Urinary bladder (tissue), 4 donors: ENCODE measurements around the gene NR6A1. TPM values are rescaled to one million over a fixed set of nuclear protein-coding genes. Genes with fewer than 3 reads are reported as not detected.

Source experiments
- DNase-seq: peaks from one replicate; pipeline ENCODE4 v3.0.0-alpha.2; 2015; ENCODE audit errors: extremely low spot score
- H3K27ac ChIP-seq: one replicate; pipeline ENCODE4 v1.5.1; 2013; ENCODE audit warnings: low read depth, mild to moderate bottlenecking, moderate library complexity
- H3K36me3 ChIP-seq: one replicate; pipeline ENCODE4 v1.6.1; 2013; ENCODE audit warnings: mild to moderate bottlenecking, moderate library complexity; ENCODE audit not compliant: insufficient read depth
- H3K4me1 ChIP-seq: one replicate; pipeline ENCODE4 v1.6.1; 2013; ENCODE audit warnings: mild to moderate bottlenecking, moderate library complexity; ENCODE audit not compliant: insufficient read depth
- H3K4me3 ChIP-seq: one replicate; pipeline ENCODE4 v1.5.1; 2013; ENCODE audit warnings: low read depth, low read length
- WGBS: extraction: QIAGEN DNeasy Blood & Tissue Kit; methylation state at CpG from one replicate; pipeline ENCODE4 v1.1.7; 2013; 5-methylcytosine and 5-hydroxymethylcytosine counted together
- polyA plus RNA-seq: library from polyadenylated mRNA; stranded (reverse); fragments of 200-250 nt; gene quantifications from one replicate; pipeline ENCODE4 v1.2.3, GENCODE V29; 2013
- total RNA-seq: library from RNA; depleted of rRNA; stranded (reverse); fragments of >200 nt; gene quantifications from one replicate; pipeline ENCODE4 v1.2.3, GENCODE V29; 2014
- donor health status: healthy with polysubstance abuse.
- donor health status: healthy.

NR6A1 gene
- total and polyA plus RNA-seq, 2 donors = 0.29 to 1.4 TPM

GRCh38 chr9:124491049-124491975, 279.8 kb downstream of the NR6A1 start:
- H3K4me3 ChIP-seq = no peak overlapping the region
- H3K4me1 ChIP-seq = no peaks in the 10 kb centered on the region
- H3K27ac ChIP-seq = no peak overlapping the region
- no peaks in the 10 kb centered on the region for H3K36me3 ChIP-seq
- no peak for DNase-seq
- 85% methylated on average over 32 of the region's 32 CpGs for WGBS

DNA sequence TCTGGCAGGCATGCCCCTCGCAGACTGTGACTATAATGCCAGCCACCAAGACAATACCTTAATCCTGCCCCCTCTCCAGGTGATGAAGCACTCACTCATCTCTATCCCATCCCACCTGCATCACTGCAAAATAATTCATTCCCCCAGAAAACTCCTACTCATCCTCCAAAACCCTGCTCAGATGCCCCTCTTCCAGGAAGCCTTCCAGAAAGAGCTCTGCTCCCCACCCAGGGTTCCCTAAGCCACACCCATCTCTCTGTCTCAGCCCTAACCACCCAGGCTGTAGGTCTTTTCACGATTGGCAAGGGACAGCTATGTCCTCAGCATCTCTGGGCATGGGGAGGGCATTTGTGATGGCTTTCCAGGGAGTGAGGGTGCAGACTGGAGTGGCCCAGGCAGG, 281.1 kb downstream of the NR6A1 start:
- 85% methylated on average over 2 of the region's 2 CpGs for WGBS
- DNase-seq = no peak
- no peaks in the 10 kb centered on the region for H3K4me1 ChIP-seq
- no peak overlapping the region for H3K27ac ChIP-seq
- no peaks in the 10 kb centered on the region for H3K36me3 ChIP-seq
- no peak overlapping the region for H3K4me3 ChIP-seq

GRCh38 chr9:124489222-124489621, 281.9 kb downstream of the NR6A1 start:
- no peaks in the 10 kb centered on the region for H3K4me1 ChIP-seq
- 62% methylated on average over 13 of the region's 13 CpGs for WGBS
- no peaks in the 10 kb centered on the region for H3K36me3 ChIP-seq
- H3K27ac ChIP-seq = no peak overlapping the region
- H3K4me3 ChIP-seq = no peak overlapping the region
- DNase-seq = no peak

DNA sequence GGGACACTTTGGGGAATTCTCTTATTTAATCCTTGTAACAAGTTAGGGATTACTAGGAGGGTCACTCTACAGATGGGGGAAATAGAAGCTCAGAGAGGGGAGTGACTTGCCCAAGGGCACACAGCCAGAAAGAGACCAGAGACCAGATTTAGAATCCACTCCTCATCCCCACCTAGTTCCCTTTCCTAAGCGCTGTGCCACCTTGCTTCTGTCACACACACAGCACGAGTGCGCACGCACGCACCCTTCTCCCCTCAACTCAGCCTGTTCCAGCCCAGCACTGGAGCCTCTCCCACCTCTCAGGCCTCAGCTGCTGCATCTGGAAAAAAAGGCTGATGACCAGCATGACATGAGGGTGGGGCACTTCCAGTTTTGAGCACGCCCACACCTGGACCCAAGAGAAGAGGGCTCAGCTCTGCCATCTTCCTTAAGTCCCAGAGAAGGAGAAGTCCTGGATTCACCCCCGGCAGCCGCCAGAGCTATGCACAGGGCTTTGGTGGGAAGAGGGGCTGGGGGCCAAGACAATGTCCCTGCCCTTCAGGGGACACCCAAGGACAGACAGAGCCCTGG, 282.4 kb downstream of the NR6A1 start:
- Histone ChIP-seq H3K4me1 (no peaks in the 10 kb centered on the region), H3K36me3 (no peaks in the 10 kb centered on the region), H3K27ac (no peak overlapping the region), H3K4me3 (no peak overlapping the region)
- 88% methylated on average over 8 of the region's 8 CpGs for WGBS
- DNase-seq = no peak

- no peak for DNase-seq
- Histone ChIP-seq H3K4me1 (no peaks in the 10 kb centered on the region), H3K36me3 (no peaks in the 10 kb centered on the region), H3K27ac (no peak overlapping the region), H3K4me3 (no peak overlapping the region)
- 32% methylated on average over 40 of the region's 40 CpGs for WGBS
Measured at GRCh38 chr9:124487260-124488182, 283.6 kb downstream of the NR6A1 start.

DNA sequence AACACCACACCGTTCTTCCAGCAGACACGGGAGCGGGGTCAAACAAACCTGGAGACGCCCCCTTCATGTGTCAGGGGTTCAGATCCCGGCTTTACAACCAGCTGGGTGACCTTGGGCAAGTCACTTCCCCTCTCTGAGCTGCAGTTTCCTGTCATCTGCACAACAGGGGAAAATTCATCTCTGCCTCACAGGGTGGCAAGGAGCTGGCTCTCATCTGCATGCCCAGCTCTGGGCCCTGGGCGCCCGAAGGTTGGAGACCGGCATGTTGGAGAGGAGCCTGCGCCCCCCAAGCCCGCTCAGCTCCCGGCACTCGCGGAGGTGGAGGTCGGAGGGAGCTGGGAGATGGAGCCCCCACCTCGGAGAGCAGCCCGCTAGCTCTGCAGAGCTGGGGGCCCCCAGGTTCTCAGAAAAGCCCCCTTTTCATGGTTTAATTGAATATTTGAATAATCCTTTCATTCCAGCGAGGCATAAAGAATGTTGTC, 284.3 kb downstream of the NR6A1 start:
- H3K4me3 ChIP-seq = no peak overlapping the region
- H3K27ac ChIP-seq = no peak overlapping the region
- H3K36me3 ChIP-seq = no peaks in the 10 kb centered on the region
- no peaks in the 10 kb centered on the region for H3K4me1 ChIP-seq
- WGBS = 52% methylated on average over 17 of the region's 17 CpGs
- no peak for DNase-seq

DNA sequence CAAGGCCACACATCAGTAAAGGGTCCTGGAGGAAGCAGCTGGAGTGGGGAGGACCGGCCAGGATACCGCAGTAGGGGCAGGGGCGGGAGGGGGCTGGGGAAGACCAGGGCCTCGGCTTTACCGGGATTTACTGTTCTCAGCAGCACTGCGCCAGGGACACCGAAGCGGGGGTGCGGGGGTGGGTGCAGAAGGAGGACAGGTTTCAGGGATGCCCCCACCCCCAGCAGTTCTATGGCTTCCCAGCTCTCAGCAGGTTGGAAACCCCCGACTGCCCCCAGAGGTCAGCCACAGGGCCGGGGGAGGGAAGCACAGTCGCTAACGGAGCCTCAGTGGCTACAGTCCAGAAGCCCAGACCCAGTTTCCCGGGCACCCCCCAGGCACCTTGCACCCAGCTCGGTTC, 285.2 kb downstream of the NR6A1 start:
- Histone ChIP-seq H3K27ac (no peak overlapping the region), H3K36me3 (no peaks in the 10 kb centered on the region), H3K4me1 (no peaks in the 10 kb centered on the region), H3K4me3 (no peak overlapping the region)
- no peak for DNase-seq
- 50% methylated on average over 15 of the region's 15 CpGs for WGBS

DNA sequence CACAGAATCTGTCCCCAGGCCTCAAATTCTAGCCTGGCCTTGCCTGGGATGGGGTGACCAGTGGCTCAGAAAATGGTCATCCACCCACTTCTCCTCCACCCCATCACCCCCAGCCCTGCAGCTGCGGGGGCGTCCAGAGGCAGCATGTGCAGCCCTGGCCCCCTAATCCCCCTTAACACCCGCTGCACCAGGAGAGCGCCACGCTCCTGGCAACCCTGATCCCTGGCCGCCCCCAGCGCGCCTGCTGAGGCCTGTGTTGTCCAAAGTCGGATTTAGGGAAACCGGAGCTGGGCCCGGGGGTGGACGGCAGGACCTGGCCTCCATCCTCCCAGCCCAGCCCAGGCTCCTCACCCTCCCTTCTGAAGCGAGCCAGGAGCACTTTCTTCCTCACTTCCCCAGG, 285.9 kb downstream of the NR6A1 start:
- no peaks in the 10 kb centered on the region for H3K4me1 ChIP-seq
- no peak for DNase-seq
- 59% methylated on average over 13 of the region's 13 CpGs for WGBS
- no peak overlapping the region for H3K4me3 ChIP-seq
- no peaks in the 10 kb centered on the region for H3K36me3 ChIP-seq
- no peak overlapping the region for H3K27ac ChIP-seq

GRCh38 chr9:124483481-124483880, 287.6 kb downstream of the NR6A1 start:
- no peaks in the 10 kb centered on the region for H3K4me1 ChIP-seq
- H3K4me3 ChIP-seq = no peak overlapping the region
- DNase-seq = no peak
- 95% methylated on average over 9 of the region's 9 CpGs for WGBS
- no peak overlapping the region for H3K27ac ChIP-seq
- no peaks in the 10 kb centered on the region for H3K36me3 ChIP-seq

DNA sequence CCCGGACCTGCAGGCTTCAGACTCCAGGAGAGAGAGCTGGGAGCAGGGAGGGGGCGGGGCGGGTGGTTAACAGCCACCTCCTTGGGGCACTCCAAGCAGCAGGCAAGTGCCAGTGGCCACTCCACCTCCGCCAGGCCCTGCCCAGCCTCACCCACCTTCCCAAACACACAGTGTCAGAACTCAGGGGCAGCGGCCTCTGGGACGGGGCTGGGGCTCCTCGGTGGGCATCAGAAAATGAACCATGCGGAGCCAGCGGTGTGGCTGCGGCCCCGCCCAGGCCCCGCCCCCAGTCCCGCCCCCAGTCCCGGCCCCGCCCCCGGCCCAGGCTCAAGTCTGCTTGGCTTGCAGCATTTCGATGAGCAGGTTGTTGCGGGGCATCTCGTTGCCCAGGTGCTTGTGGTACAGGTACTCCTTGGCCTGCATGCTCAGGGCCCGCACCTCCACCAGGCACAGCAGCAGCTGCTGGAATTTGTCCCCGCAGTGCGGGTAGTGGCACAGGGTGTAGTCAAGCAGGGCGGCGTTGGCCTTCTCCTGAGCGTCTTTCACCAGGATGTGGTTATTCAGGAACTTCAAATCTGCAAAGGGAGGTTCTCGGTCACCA, 288.6 kb downstream of the NR6A1 start:
- Histone ChIP-seq H3K4me3 (no peak overlapping the region), H3K4me1 (no peaks in the 10 kb centered on the region), H3K36me3 (no peaks in the 10 kb centered on the region), H3K27ac (no peak overlapping the region)
- no peak for DNase-seq
- 30% methylated on average over 26 of the region's 26 CpGs for WGBS

DNA sequence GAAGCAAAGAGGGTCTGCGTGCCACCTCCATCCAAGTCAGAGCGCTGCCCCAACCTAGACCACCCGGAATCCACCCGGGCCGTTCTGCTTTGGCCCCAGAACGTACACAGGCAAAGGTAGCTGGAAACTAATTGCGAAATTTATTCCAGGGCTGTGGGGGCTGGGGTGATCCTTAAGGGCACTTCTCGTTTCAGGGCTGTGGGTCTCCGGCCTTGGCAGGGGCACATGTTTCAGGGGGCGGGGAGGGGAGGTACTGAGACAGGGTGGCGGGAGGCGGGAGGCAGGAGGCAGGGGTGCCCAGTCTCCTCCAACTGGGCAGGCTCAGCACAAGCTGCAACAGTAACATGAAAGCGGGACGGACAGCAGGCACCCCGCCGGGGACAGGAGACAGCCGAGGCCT, 290.0 kb downstream of the NR6A1 start:
- no peak overlapping the region for H3K4me3 ChIP-seq
- 63% methylated on average over 17 of the region's 17 CpGs for WGBS

DNA sequence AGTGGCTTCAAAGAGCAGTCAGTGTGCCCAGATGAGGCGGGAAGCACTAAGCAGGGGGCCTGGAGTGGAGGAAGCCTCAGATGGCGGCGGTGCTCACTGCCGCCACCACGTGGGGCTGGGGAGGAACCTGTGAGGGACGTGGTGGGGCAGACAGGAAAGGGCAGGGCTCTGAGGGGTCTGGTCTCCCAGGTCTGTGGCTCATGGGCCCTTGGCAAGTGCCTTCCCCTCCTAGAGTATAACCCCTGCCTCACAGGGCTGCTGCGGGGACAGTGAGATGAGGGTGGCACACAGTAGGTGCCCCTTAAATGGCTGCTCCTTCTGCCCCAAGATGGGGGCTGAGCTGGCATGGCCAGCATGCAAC, 290.5 kb downstream of the NR6A1 start:
- Histone ChIP-seq H3K36me3 (no peaks in the 10 kb centered on the region), H3K4me1 (no peaks in the 10 kb centered on the region), H3K27ac (no peak overlapping the region), H3K4me3 (no peak overlapping the region)
- no peak for DNase-seq
- 16% methylated on average over 7 of the region's 7 CpGs for WGBS

More for the DNA sequence above, 290.0 kb downstream of the NR6A1 start:
- no peak overlapping the region for H3K27ac ChIP-seq
- H3K36me3 ChIP-seq = no peaks in the 10 kb centered on the region
- no peaks in the 10 kb centered on the region for H3K4me1 ChIP-seq
- no peak for DNase-seq

DNA sequence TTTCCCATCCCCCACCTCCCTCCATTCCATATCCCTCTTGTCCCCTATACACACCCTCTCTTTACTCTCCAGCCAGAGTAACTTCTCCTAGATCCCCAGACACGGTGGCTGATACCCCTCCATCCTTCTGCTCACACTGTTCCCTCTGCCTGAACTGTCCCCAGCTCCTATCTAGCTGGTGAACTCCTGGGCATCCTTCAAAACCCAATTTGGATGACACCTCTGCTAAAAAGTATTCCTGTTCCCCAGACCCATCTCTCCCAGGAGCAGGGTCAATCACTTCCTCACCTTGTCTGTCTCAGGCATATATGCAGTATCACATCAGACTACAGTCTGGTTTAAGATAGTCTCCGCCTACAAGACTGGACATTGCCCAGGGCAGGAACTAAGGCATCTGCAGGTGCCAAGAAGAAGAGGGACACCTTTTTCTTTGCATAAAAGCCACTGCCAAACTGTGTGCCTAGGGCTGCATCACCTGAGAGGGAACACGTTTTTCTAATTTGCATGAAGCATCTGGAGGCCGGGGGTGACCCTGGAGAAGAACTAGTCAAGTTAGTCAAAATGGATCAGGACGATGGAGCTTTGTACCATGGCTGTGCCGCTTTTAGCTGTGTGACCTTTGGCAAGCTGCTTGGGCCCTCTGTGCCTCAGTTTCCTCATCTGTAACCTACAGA, 291.0 kb downstream of the NR6A1 start:
- H3K27ac ChIP-seq = no peak overlapping the region
- H3K4me1 ChIP-seq = no peaks in the 10 kb centered on the region
- no peak overlapping the region for H3K4me3 ChIP-seq
- H3K36me3 ChIP-seq = no peaks in the 10 kb centered on the region
- 67% methylated on average over 6 of the region's 6 CpGs for WGBS
- no peak for DNase-seq
